Cerebellar cortex (tissue), 1 donor: ENCODE data around the gene PDZD4.

Experiments used
- DNase-seq: peaks from one replicate; pipeline ENCODE4 v3.0.0-alpha.2; 2015; ENCODE audit warnings: low spot score

The PDZD4 gene

GRCh38 chrX:153867139-153867538 is 36.8 kb upstream of the PDZD4 start:
- no peak for DNase-seq

- peak; percentile 56 for DNase-seq
Measured at GRCh38 chrX:153866302-153867019, 36.1 kb upstream of the PDZD4 start.

- no peak for DNase-seq
Measured at GRCh38 chrX:153865685-153866084, 35.3 kb upstream of the PDZD4 start.

- no peak for DNase-seq
Measured at GRCh38 chrX:153865321-153865580, 34.9 kb upstream of the PDZD4 start.

- DNase-seq, result no peak
Measured at GRCh38 chrX:153864561-153865320, 34.4 kb upstream of the PDZD4 start.

- DNase-seq, result no peak
Measured at GRCh38 chrX:153864101-153864500, 33.8 kb upstream of the PDZD4 start.

- no peak for DNase-seq
Measured at GRCh38 chrX:153863251-153863991, 33.1 kb upstream of the PDZD4 start.

- peak; percentile 62 for DNase-seq
Measured at GRCh38 chrX:153862369-153863250, 32.3 kb upstream of the PDZD4 start.

- DNase-seq, result peak; percentile 80
Measured at GRCh38 chrX:153861733-153862310, 31.5 kb upstream of the PDZD4 start.

- no peak for DNase-seq
Measured at GRCh38 chrX:153861151-153861550, 30.8 kb upstream of the PDZD4 start.

- no peak for DNase-seq
Measured at GRCh38 chrX:153857348-153857903, 27.1 kb upstream of the PDZD4 start.

- DNase-seq, result no peak
Measured at GRCh38 chrX:153854702-153855101, 24.4 kb upstream of the PDZD4 start.

GRCh38 chrX:153853902-153854267 is 23.5 kb upstream of the PDZD4 start:
- DNase-seq, result no peak

GRCh38 chrX:153853180-153853901 is 23.0 kb upstream of the PDZD4 start:
- DNase-seq, result no peak

- no peak for DNase-seq
Measured at GRCh38 chrX:153851981-153852380, 21.6 kb upstream of the PDZD4 start.

- DNase-seq, result no peak
Measured at GRCh38 chrX:153848325-153848724, 18.0 kb upstream of the PDZD4 start.

GRCh38 chrX:153845842-153846241 is 15.5 kb upstream of the PDZD4 start:
- DNase-seq, result no peak

GRCh38 chrX:153845195-153845594 is 14.9 kb upstream of the PDZD4 start:
- no peak for DNase-seq

GRCh38 chrX:153844509-153845082 is 14.3 kb upstream of the PDZD4 start:
- DNase-seq, result no peak

GRCh38 chrX:153836921-153837320 is 6.6 kb upstream of the PDZD4 start:
- no peak for DNase-seq
